GM12878 (cell line): ENCODE data around the gene RTP1. TPM values are rescaled to one million over a fixed set of nuclear protein-coding genes. Genes with fewer than 3 reads are reported as not detected.

Experiments
- ATAC-seq: fragments of 200-7000 bp; cut with Tn5 transposase; 3 replicates; pipeline ENCODE4 v1.9.1; 2020; ENCODE audit warnings: mild to moderate bottlenecking, moderate library complexity
- BruUV-seq: library from RNA; stranded (reverse); fragments of 400-500 nt; replicated peaks from 2 replicates; lab custom pipeline; 2021; lab: Mats Ljungman, UMichigan
- CTCF ChIA-PET: fragments of 300-600 bp; sonication (Branson Sonifier 250); formaldehyde crosslinking; extraction: SDS; loops from one replicate; lab custom pipeline; 2021; ENCODE audit warnings: inconsistent platforms; lab: Yijun Ruan, JAX
- POLR2A ChIA-PET: fragments of 350-600 bp; formaldehyde crosslinking; extraction: SDS; loops from one replicate; lab custom pipeline; 2021; ENCODE audit warnings: inconsistent platforms; lab: Charles Lee
- RAD21 ChIA-PET: fragments of 300-600 bp; sonication (Branson Sonifier 250); formaldehyde crosslinking; loops from one replicate; lab custom pipeline; 2023; ENCODE audit warnings: antibody characterized with exemption; ENCODE audit not compliant: unreplicated experiment; lab: Charles Lee
- SMC1A ChIA-PET: fragments of 300-600 bp; sonication (Branson Sonifier 250); formaldehyde crosslinking; loops from one replicate; lab custom pipeline; 2023; ENCODE audit not compliant: unreplicated experiment, uncharacterized antibody; lab: Charles Lee
- DNase-seq: peaks from one replicate; pipeline ENCODE4 v3.0.0-alpha.2; 2011; ENCODE audit warnings: low read depth, low spot score
- FAIRE-seq: peaks from 3 replicates; lab custom pipeline; 2011; peaks lifted over from hg19 to GRCh38; lab: Jason Lieb, UNC
- H2AFZ ChIP-seq: 2 replicates; pipeline ENCODE4 v1.6.0; 2011; ENCODE audit warnings: low read depth, low read length, control low read depth; ENCODE audit not compliant: control insufficient read depth
- H3K27ac ChIP-seq: 2 replicates; pipeline ENCODE4 v1.5.1; 2011; ENCODE audit warnings: control low read depth; ENCODE audit not compliant: control insufficient read depth, insufficient read depth
- H3K27me3 ChIP-seq, 2 experiments: replicated peaks in 1 of 2; 2 replicates each; pipeline versions ENCODE4 v1.6.0 to v1.6.1; 2011; ENCODE audit warnings: low read length in 1 of 2; ENCODE audit not compliant: control insufficient read depth in 2 of 2, insufficient read depth in 2 of 2
- H3K36me3 ChIP-seq, 2 experiments: 2 replicates each; pipeline ENCODE4 v1.5.1; 2011; ENCODE audit warnings: low read length in 1 of 2; ENCODE audit not compliant: control insufficient read depth in 2 of 2, insufficient read depth in 2 of 2
- H3K4me1 ChIP-seq: 2 replicates; pipeline ENCODE4 v1.6.1; 2011; ENCODE audit warnings: mild to moderate bottlenecking, low read length, moderate library complexity, mixed read lengths; ENCODE audit not compliant: control insufficient read depth, insufficient read depth
- H3K4me2 ChIP-seq: 2 replicates; pipeline ENCODE4 v1.6.0; 2011; ENCODE audit warnings: control low read depth; ENCODE audit not compliant: control insufficient read depth, insufficient read depth
- H3K4me3 ChIP-seq: fragments of 200-600 bp; sonication (generic); 2 replicates; pipeline ENCODE4 v1.5.1; 2016
- H3K79me2 ChIP-seq: 2 replicates; pipeline ENCODE4 v1.6.0; 2011; ENCODE audit warnings: low read length; ENCODE audit not compliant: control insufficient read depth, insufficient read depth
- H3K9ac ChIP-seq: 2 replicates; pipeline ENCODE4 v1.8.0; 2011; ENCODE audit warnings: low read length, control low read depth, mixed read lengths; ENCODE audit not compliant: control insufficient read depth, insufficient read depth
- H3K9me3 ChIP-seq: replicated peaks from 3 replicates; pipeline ENCODE4 v1.5.1; 2011; ENCODE audit warnings: mild to moderate bottlenecking, low read length; ENCODE audit not compliant: control insufficient read depth, insufficient read depth
- H4K20me1 ChIP-seq: 2 replicates; pipeline ENCODE4 v1.6.0; 2011; ENCODE audit not compliant: control insufficient read depth, insufficient read depth
- NFYB ChIP-seq: IDR thresholded peaks from 2 replicates; pipeline ENCODE4 v1.6.1; 2011; ENCODE audit warnings: low read depth, mild to moderate bottlenecking, low read length, improper control_type of control experiment, moderate library complexity; ENCODE audit not compliant: insufficient read depth
- NR2F1 ChIP-seq: fragments of 450-650 bp; conservative IDR thresholded peaks from 2 replicates; pipeline ENCODE4 v1.6.1; 2017; ENCODE audit warnings: mild to moderate bottlenecking
- PAX5 ChIP-seq: IDR thresholded peaks from 2 replicates; pipeline ENCODE4 v1.6.1; 2011; ENCODE audit warnings: low read depth, low read length, borderline replicate concordance
- PML ChIP-seq: IDR thresholded peaks from 2 replicates; pipeline ENCODE4 v1.6.1; 2012; ENCODE audit warnings: low read length, inconsistent platforms
- RELA ChIP-seq: fragments of 450-650 bp; IDR thresholded peaks from 2 replicates; pipeline ENCODE4 v1.8.0; 2014; ENCODE audit warnings: borderline replicate concordance; ENCODE audit not compliant: partially characterized antibody
- YBX1 ChIP-seq: fragments of 450-650 bp; IDR thresholded peaks from 2 replicates; pipeline ENCODE4 v1.6.1; 2016; ENCODE audit warnings: antibody characterized with exemption
- ZNF24 ChIP-seq: fragments of 450-650 bp; IDR thresholded peaks from 2 replicates; pipeline ENCODE4 v1.6.1; 2017; ENCODE audit warnings: antibody characterized with exemption, mild to moderate bottlenecking
- ZZZ3 ChIP-seq: IDR thresholded peaks from 2 replicates; pipeline ENCODE4 v1.6.1; 2011; ENCODE audit warnings: low read depth; ENCODE audit not compliant: control insufficient read depth, insufficient read length
- WGBS: methylation state at CpG from one replicate; pipeline ENCODE4 v1.1.6; 2016; ENCODE audit warnings: low lambda C conversion rate; ENCODE audit not compliant: insufficient replicate concordance, insufficient coverage; ENCODE audit errors: missing lambda C conversion rate; 5-methylcytosine and 5-hydroxymethylcytosine counted together
- in situ Hi-C: fragments of 300-500 bp; cut with MboI; formaldehyde crosslinking; loops from 9 replicates; pipeline ENCODE4 v1.14.3; 2018; ENCODE audit warnings: mixed read lengths
- intact Hi-C: fragments of 100-400 bp; cut with micrococcal nuclease; formaldehyde crosslinking; loops from one replicate; pipeline ENCODE4 v1.14.2; 2022; ENCODE audit not compliant: unreplicated experiment
- polyA plus RNA-seq, 11 experiments: library from polyadenylated mRNA; depleted of rRNA in 4 of 11; unstranded in 6 of 11; stranded (reverse) in 5 of 11; fragments of >200 nt; fragmentation: Nextera tagmentation in 4 of 11; fragmentation: Illumina TruSeq in 1 of 11; extraction: Ambion mirVana in 4 of 11; extraction: Trizol in 1 of 11; gene quantifications; 1 replicate in 1 of 11; 2 replicates in 10 of 11; pipeline versions ENCODE4 v1.2.1 to v1.2.3, GENCODE V29; 2011 to 2016; ENCODE audit warnings: inconsistent platforms in 2 of 11, missing spikeins in 2 of 11, low read depth in 1 of 11
- total RNA-seq, 4 experiments: library from RNA; depleted of rRNA in 3 of 4; stranded (reverse); fragments of >200 nt in 3 of 4; fragmentation: Illumina TruSeq in 1 of 4; extraction: Trizol in 1 of 4; gene quantifications; 2 replicates each; pipeline versions ENCODE4 v1.2.1 to v1.2.3, GENCODE V29; 2013 to 2021
- TF ChIP-seq, protein P1 (sequence below): IDR thresholded peaks from 2 replicates; pipeline ENCODE4 v1.6.1; 2011; ENCODE audit warnings: low read depth, low read length, improper control_type of control experiment, borderline replicate concordance
- TF ChIP-seq, protein P2 (sequence below): IDR thresholded peaks from 2 replicates; pipeline ENCODE4 v1.6.1; 2012; ENCODE audit warnings: low read depth, low read length, improper control_type of control experiment
- TF ChIP-seq, protein P3 (sequence below): fragments of 450-650 bp; IDR thresholded peaks from 2 replicates; pipeline ENCODE4 v1.6.1; 2016; ENCODE audit warnings: mild to moderate bottlenecking
- TF ChIP-seq, protein P4 (sequence below): fragments of 450-650 bp; IDR thresholded peaks from 2 replicates; pipeline ENCODE4 v1.6.1; 2016; ENCODE audit warnings: mild to moderate bottlenecking
- TF ChIP-seq, protein P5 (sequence below): IDR thresholded peaks from 2 replicates; pipeline ENCODE4 v1.6.1; 2011; ENCODE audit warnings: borderline replicate concordance, low read depth, mild to moderate bottlenecking, moderate library complexity, low read length; ENCODE audit not compliant: insufficient read depth, poor library complexity, severe bottlenecking

RTP1 gene
- total and polyA plus RNA-seq, 10 of the 15 experiments (the other 5 are each of a cell fraction or from before 2014, with no cell fraction given) = not detected

DNA sequence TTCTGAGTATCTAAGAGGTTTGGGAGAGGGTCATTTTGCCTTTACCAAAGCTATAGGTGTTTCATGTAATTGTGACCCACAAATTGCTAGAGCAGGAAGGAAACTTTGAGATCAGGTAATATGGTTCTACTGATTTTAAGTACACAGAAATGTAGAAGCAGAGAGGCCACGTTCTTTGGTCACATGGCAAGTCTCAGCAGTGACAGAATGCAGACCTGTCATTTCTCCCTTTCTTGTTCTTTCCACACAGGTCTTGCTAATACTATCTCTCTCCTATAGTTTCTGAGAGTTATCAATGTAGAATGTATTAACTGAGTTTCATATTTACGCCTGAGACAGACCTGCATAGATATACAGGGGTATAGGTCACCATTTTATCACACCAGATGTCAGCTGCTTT is 10.9 kb upstream of the RTP1 start:
- Histone ChIP-seq H3K9ac (no peak overlapping the region), H3K4me3 (no peak overlapping the region), H3K4me1 (peaks cover 8% of the 10 kb centered on the region), H4K20me1 (no peaks in the 10 kb centered on the region), H3K27ac (no peak overlapping the region), H3K79me2 (no peaks in the 10 kb centered on the region), H3K27me3 (no peaks in the 10 kb centered on the region), H3K4me2 (no peak overlapping the region), H3K9me3 (no peaks in the 10 kb centered on the region; the same call in 2 of the 3 replicates), H2AFZ (no peak overlapping the region), H3K36me3 (no peaks in the 10 kb centered on the region)
- TF ChIP-seq, protein P1, sequence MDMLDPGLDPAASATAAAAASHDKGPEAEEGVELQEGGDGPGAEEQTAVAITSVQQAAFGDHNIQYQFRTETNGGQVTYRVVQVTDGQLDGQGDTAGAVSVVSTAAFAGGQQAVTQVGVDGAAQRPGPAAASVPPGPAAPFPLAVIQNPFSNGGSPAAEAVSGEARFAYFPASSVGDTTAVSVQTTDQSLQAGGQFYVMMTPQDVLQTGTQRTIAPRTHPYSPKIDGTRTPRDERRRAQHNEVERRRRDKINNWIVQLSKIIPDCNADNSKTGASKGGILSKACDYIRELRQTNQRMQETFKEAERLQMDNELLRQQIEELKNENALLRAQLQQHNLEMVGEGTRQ = no peak
- TF ChIP-seq YBX1 = no peak
- TF ChIP-seq, protein P2, sequence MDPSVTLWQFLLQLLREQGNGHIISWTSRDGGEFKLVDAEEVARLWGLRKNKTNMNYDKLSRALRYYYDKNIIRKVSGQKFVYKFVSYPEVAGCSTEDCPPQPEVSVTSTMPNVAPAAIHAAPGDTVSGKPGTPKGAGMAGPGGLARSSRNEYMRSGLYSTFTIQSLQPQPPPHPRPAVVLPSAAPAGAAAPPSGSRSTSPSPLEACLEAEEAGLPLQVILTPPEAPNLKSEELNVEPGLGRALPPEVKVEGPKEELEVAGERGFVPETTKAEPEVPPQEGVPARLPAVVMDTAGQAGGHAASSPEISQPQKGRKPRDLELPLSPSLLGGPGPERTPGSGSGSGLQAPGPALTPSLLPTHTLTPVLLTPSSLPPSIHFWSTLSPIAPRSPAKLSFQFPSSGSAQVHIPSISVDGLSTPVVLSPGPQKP = no peak
- TF ChIP-seq, protein P3, sequence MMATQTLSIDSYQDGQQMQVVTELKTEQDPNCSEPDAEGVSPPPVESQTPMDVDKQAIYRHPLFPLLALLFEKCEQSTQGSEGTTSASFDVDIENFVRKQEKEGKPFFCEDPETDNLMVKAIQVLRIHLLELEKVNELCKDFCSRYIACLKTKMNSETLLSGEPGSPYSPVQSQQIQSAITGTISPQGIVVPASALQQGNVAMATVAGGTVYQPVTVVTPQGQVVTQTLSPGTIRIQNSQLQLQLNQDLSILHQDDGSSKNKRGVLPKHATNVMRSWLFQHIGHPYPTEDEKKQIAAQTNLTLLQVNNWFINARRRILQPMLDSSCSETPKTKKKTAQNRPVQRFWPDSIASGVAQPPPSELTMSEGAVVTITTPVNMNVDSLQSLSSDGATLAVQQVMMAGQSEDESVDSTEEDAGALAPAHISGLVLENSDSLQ = no peak
- no peak for TF ChIP-seq NFYB
- TF ChIP-seq, protein P4, sequence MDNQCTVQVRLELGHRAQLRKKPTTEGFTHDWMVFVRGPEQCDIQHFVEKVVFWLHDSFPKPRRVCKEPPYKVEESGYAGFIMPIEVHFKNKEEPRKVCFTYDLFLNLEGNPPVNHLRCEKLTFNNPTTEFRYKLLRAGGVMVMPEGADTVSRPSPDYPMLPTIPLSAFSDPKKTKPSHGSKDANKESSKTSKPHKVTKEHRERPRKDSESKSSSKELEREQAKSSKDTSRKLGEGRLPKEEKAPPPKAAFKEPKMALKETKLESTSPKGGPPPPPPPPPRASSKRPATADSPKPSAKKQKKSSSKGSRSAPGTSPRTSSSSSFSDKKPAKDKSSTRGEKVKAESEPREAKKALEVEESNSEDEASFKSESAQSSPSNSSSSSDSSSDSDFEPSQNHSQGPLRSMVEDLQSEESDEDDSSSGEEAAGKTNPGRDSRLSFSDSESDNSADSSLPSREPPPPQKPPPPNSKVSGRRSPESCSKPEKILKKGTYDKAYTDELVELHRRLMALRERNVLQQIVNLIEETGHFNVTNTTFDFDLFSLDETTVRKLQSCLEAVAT = no peak
- TF ChIP-seq RELA = no peak
- no peak for TF ChIP-seq NR2F1
- TF ChIP-seq PML = no peak
- TF ChIP-seq, protein P5, sequence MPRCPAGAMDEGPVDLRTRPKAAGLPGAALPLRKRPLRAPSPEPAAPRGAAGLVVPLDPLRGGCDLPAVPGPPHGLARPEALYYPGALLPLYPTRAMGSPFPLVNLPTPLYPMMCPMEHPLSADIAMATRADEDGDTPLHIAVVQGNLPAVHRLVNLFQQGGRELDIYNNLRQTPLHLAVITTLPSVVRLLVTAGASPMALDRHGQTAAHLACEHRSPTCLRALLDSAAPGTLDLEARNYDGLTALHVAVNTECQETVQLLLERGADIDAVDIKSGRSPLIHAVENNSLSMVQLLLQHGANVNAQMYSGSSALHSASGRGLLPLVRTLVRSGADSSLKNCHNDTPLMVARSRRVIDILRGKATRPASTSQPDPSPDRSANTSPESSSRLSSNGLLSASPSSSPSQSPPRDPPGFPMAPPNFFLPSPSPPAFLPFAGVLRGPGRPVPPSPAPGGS = no peak
- no peak for TF ChIP-seq PAX5
- TF ChIP-seq ZZZ3 = no peak
- TF ChIP-seq ZNF24 = no peak
- FAIRE-seq (no peak), ATAC-seq (no peak; the same call in none of the 3 replicates), DNase-seq (no peak)
- ChIA-PET POLR2A (no interaction called here), CTCF (no interaction called here), RAD21 (no interaction called here), SMC1A (no interaction called here)
- in situ Hi-C loops (no loop called here), intact Hi-C loops (no loop called here)
- WGBS = 21% methylated on average over 2 of the region's 2 CpGs
- BruUV-seq = no TSS peak
